HepG2 (cell line): ENCODE data around the gene SYT14. TPM values are rescaled to one million over a fixed set of nuclear protein-coding genes. Genes with fewer than 3 reads are reported as not detected.
"Not testable (repeated sequence)": the region's sequence is repeated elsewhere in the genome, so short reads cannot be mapped to it uniquely, and the experiment has no call there.

ENCODE experiments used
- ATAC-seq: fragments of 200-7000 bp; cut with Tn5 transposase; 3 replicates; pipeline ENCODE4 v1.9.1; 2020; ENCODE audit warnings: mild to moderate bottlenecking, moderate library complexity
- BruUV-seq: library from RNA; stranded (reverse); fragments of 400-500 nt; replicated peaks from 2 replicates; lab custom pipeline; 2021; lab: Mats Ljungman, UMichigan
- CTCF ChIA-PET: fragments of 300-600 bp; formaldehyde crosslinking; extraction: SDS; loops from one replicate; lab custom pipeline; 2021; ENCODE audit warnings: low total read pairs, inconsistent platforms, low intra/inter-chr PET ratio; lab: Yijun Ruan, JAX
- POLR2A ChIA-PET: fragments of 350-600 bp; sonication (Branson Sonifier 250); formaldehyde crosslinking; loops from one replicate; lab custom pipeline; 2020; ENCODE audit warnings: antibody characterized with exemption, inconsistent platforms; lab: Yijun Ruan, JAX
- DNase-seq: peaks from one replicate; pipeline ENCODE4 v3.0.0-alpha.2; 2015; ENCODE audit warnings: low spot score
- FAIRE-seq: peaks from 3 replicates; lab custom pipeline; 2011; peaks lifted over from hg19 to GRCh38; lab: Jason Lieb, UNC
- H2AFZ ChIP-seq: one replicate; pipeline ENCODE4 v1.6.1; 2011; ENCODE audit warnings: low read length, inconsistent platforms
- H3K27ac ChIP-seq: fragments of 300-600 bp; 3 replicates; pipeline ENCODE4 v1.8.0; 2011; ENCODE audit warnings: mixed run types, mild to moderate bottlenecking, mixed read lengths, low read length, inconsistent platforms; ENCODE audit not compliant: insufficient read depth; ENCODE audit errors: extremely low read length
- H3K27me3 ChIP-seq, 2 experiments: fragments of 200-600 bp in 1 of 2; 2 replicates in 1 of 2; 3 replicates in 1 of 2; pipeline versions ENCODE4 v1.6.0 to v1.8.0; 2011; ENCODE audit warnings: low read length in 2 of 2, mild to moderate bottlenecking in 2 of 2, moderate library complexity in 2 of 2, inconsistent platforms in 1 of 2; ENCODE audit not compliant: insufficient read depth in 2 of 2, control insufficient read depth in 1 of 2
- H3K36me3 ChIP-seq, 2 experiments: fragments of 200-600 bp in 1 of 2; replicated peaks in 1 of 2; 2 replicates in 1 of 2; 3 replicates in 1 of 2; pipeline versions ENCODE4 v1.5.1 to v1.8.0; 2011; ENCODE audit warnings: low read length in 2 of 2, inconsistent platforms in 1 of 2; ENCODE audit not compliant: insufficient read depth in 2 of 2, control insufficient read depth in 1 of 2
- H3K4me1 ChIP-seq: 2 replicates; pipeline ENCODE4 v1.5.1; 2012; ENCODE audit warnings: low read length, inconsistent platforms; ENCODE audit not compliant: insufficient read depth
- H3K4me2 ChIP-seq: 2 replicates; pipeline ENCODE4 v1.6.0; 2011; ENCODE audit warnings: low read depth, low read length, inconsistent platforms
- H3K4me3 ChIP-seq, 3 experiments: fragments of 200-600 bp in 1 of 3; sonication (generic), shearing (Covaris generic) in 1 of 3; replicated peaks in 1 of 3; 2 replicates each; pipeline ENCODE4 v1.5.1; 2011 to 2016; ENCODE audit warnings: low read length in 3 of 3, inconsistent platforms in 2 of 3, low read depth in 2 of 3, mild to moderate bottlenecking in 2 of 3, control low read depth in 1 of 3, mixed read lengths in 1 of 3; ENCODE audit not compliant: insufficient read depth in 1 of 3
- H3K79me2 ChIP-seq: one replicate; pipeline ENCODE4 v1.6.1; 2011; ENCODE audit warnings: low read length, inconsistent platforms; ENCODE audit not compliant: insufficient read depth
- H3K9ac ChIP-seq: 2 replicates; pipeline ENCODE4 v1.6.0; 2011; ENCODE audit warnings: mild to moderate bottlenecking, low read depth, low read length, inconsistent platforms; ENCODE audit not compliant: insufficient read depth
- H3K9me3 ChIP-seq: 2 replicates; pipeline ENCODE4 v1.5.1; 2012; ENCODE audit warnings: mild to moderate bottlenecking, low read length
- H4K20me1 ChIP-seq: 2 replicates; pipeline ENCODE4 v1.6.0; 2011; ENCODE audit warnings: inconsistent platforms, mild to moderate bottlenecking, low read length, moderate library complexity; ENCODE audit not compliant: insufficient read depth
- CREM ChIP-seq, 2 experiments: sonication (generic) in 1 of 2; formaldehyde crosslinking in 1 of 2; IDR thresholded peaks; 2 replicates each; pipeline versions ENCODE4 v1.4.0 to v1.6.1; 2016 to 2020; ENCODE audit warnings: antibody characterized with exemption in 1 of 2, mild to moderate bottlenecking in 1 of 2, missing genetic modification reagents in 1 of 2
- RFX5 ChIP-seq: IDR thresholded peaks from 2 replicates; pipeline ENCODE4 v1.6.1; 2011; ENCODE audit warnings: low read depth, low read length, improper control_type of control experiment
- TGIF2 ChIP-seq: IDR thresholded peaks from 2 replicates; pipeline ENCODE4 v1.6.1; 2016; ENCODE audit warnings: control low read depth, missing compliant biosample characterization
- TOPORS ChIP-seq: sonication (generic); formaldehyde crosslinking; IDR thresholded peaks from 2 replicates; pipeline ENCODE4 v1.8.0; 2023; ENCODE audit warnings: mild to moderate bottlenecking, missing genetic modification reagents
- ZNF781 ChIP-seq: sonication (generic); formaldehyde crosslinking; IDR thresholded peaks from 2 replicates; pipeline ENCODE4 v1.5.1; 2020; ENCODE audit warnings: borderline replicate concordance, mild to moderate bottlenecking, missing genetic modification reagents; ENCODE audit errors: not compliant biosample characterization
- ZSCAN22 ChIP-seq: sonication (generic); formaldehyde crosslinking; IDR thresholded peaks from 2 replicates; pipeline ENCODE4 v1.4.0; 2020; ENCODE audit warnings: mild to moderate bottlenecking, missing genetic modification reagents
- WGBS: methylation state at CpG from one replicate; pipeline ENCODE4 v1.1.6; 2017; ENCODE audit warnings: low lambda C conversion rate; 5-methylcytosine and 5-hydroxymethylcytosine counted together
- in situ Hi-C: cut with HindIII; loops from 2 replicates; pipeline ENCODE4 v1.10.0; 2017; ENCODE audit warnings: low pct_unique_long_range_greater_than_20kb; ENCODE audit not compliant: extremely low pct_ligation_motif_present
- intact Hi-C: fragments of 100-400 bp; cut with micrococcal nuclease; formaldehyde crosslinking; loops from one replicate; pipeline ENCODE4 v1.10.0; 2022; ENCODE audit not compliant: unreplicated experiment
- polyA plus RNA-seq, 8 experiments: library from polyadenylated mRNA; depleted of rRNA in 3 of 8; stranded (reverse) in 7 of 8; unstranded in 1 of 8; fragments of >200 nt; fragmentation: Illumina TruSeq in 4 of 8; extraction: Trizol in 4 of 8; gene quantifications; 2 replicates each; pipeline versions ENCODE4 v1.2.1 to v1.2.3, GENCODE V29; 2011 to 2016; ENCODE audit warnings: low read depth in 4 of 8, missing spikeins in 1 of 8, mixed read lengths in 1 of 8; ENCODE audit not compliant: insufficient read depth in 1 of 8
- total RNA-seq, 5 experiments: library from RNA; depleted of rRNA; stranded (reverse); fragments of >200 nt; fragmentation: Illumina TruSeq; extraction: Trizol; gene quantifications; 2 replicates each; pipeline ENCODE4 v1.2.3, GENCODE V29; 2016; ENCODE audit warnings: low read depth in 1 of 5
- TF ChIP-seq, protein P1 (sequence below): sonication (generic); formaldehyde crosslinking; IDR thresholded peaks from 2 replicates; pipeline ENCODE4 v1.9.0; 2021; ENCODE audit warnings: mild to moderate bottlenecking, missing genetic modification reagents
- TF ChIP-seq, protein P2 (sequence below): sonication (generic); formaldehyde crosslinking; IDR thresholded peaks from 2 replicates; pipeline ENCODE4 v1.4.0; 2020; ENCODE audit warnings: missing genetic modification reagents, borderline replicate concordance

The SYT14 gene
- total and polyA plus RNA-seq, 2 of the 13 experiments (the other 11 are each of a cell fraction or from before 2014, with no cell fraction given) = not detected

DNA sequence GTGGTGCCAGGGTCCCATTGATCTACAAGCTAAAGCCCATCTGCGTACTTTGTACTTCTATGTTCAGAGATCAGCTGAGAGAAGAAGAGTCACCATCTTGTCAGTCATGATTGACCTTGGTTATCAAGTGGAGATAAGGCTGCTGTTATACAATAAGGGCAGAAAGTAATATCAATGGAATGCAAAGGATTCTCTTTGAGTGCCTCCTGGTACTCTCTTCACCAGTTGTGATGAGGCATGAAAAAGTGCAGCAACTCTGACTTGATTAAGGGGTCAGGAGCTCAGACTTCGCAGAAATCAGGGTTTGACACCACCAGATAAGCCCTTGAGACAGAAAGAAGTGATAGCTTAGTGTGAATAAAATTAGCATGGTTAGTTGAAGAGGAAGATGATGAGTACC lies 25.7 kb upstream of the SYT14 start:
- WGBS = 6% methylated on average over 2 of the region's 2 CpGs
- no TSS peak for BruUV-seq
- CTCF ChIA-PET = no interaction called here
- in situ Hi-C loops = no loop called here
- no peaks in the 10 kb centered on the region for H3K36me3 ChIP-seq
- H3K4me3 ChIP-seq = no peak overlapping the region
- POLR2A ChIA-PET = no interaction called here
- no peaks in the 10 kb centered on the region for H3K9me3 ChIP-seq
- no peaks in the 10 kb centered on the region for H3K79me2 ChIP-seq
- H3K4me1 ChIP-seq = no peaks in the 10 kb centered on the region
- H3K9ac ChIP-seq = no peak overlapping the region
- H4K20me1 ChIP-seq = no peaks in the 10 kb centered on the region
- DNase-seq (no peak), ATAC-seq (no peak), FAIRE-seq (no peak)
- H3K27ac ChIP-seq = no peak overlapping the region
- H3K27me3 ChIP-seq = no peaks in the 10 kb centered on the region
- H2AFZ ChIP-seq = no peak overlapping the region
- intact Hi-C loops = no loop called here
- TF ChIP-seq ZNF781 (CRISPR knock-in tag) (no peak), ZSCAN22 (CRISPR knock-in tag) (no peak), TGIF2 (CRISPR knock-in tag) (no peak), RFX5 (no peak), TOPORS (CRISPR knock-in tag) (no peak), CREM (IDR thresholded peaks at IDR 0.05) (no peak), CREM (CRISPR knock-in tag; IDR thresholded peaks at IDR 0.05) (no peak)
- TF ChIP-seq, protein P1, sequence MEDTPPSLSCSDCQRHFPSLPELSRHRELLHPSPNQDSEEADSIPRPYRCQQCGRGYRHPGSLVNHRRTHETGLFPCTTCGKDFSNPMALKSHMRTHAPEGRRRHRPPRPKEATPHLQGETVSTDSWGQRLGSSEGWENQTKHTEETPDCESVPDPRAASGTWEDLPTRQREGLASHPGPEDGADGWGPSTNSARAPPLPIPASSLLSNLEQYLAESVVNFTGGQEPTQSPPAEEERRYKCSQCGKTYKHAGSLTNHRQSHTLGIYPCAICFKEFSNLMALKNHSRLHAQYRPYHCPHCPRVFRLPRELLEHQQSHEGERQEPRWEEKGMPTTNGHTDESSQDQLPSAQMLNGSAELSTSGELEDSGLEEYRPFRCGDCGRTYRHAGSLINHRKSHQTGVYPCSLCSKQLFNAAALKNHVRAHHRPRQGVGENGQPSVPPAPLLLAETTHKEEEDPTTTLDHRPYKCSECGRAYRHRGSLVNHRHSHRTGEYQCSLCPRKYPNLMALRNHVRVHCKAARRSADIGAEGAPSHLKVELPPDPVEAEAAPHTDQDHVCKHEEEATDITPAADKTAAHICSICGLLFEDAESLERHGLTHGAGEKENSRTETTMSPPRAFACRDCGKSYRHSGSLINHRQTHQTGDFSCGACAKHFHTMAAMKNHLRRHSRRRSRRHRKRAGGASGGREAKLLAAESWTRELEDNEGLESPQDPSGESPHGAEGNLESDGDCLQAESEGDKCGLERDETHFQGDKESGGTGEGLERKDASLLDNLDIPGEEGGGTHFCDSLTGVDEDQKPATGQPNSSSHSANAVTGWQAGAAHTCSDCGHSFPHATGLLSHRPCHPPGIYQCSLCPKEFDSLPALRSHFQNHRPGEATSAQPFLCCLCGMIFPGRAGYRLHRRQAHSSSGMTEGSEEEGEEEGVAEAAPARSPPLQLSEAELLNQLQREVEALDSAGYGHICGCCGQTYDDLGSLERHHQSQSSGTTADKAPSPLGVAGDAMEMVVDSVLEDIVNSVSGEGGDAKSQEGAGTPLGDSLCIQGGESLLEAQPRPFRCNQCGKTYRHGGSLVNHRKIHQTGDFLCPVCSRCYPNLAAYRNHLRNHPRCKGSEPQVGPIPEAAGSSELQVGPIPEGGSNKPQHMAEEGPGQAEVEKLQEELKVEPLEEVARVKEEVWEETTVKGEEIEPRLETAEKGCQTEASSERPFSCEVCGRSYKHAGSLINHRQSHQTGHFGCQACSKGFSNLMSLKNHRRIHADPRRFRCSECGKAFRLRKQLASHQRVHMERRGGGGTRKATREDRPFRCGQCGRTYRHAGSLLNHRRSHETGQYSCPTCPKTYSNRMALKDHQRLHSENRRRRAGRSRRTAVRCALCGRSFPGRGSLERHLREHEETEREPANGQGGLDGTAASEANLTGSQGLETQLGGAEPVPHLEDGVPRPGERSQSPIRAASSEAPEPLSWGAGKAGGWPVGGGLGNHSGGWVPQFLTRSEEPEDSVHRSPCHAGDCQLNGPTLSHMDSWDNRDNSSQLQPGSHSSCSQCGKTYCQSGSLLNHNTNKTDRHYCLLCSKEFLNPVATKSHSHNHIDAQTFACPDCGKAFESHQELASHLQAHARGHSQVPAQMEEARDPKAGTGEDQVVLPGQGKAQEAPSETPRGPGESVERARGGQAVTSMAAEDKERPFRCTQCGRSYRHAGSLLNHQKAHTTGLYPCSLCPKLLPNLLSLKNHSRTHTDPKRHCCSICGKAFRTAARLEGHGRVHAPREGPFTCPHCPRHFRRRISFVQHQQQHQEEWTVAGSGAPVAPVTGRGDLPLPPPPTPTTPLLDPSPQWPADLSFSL (CRISPR knock-in tag) = no peak
- TF ChIP-seq, protein P2, sequence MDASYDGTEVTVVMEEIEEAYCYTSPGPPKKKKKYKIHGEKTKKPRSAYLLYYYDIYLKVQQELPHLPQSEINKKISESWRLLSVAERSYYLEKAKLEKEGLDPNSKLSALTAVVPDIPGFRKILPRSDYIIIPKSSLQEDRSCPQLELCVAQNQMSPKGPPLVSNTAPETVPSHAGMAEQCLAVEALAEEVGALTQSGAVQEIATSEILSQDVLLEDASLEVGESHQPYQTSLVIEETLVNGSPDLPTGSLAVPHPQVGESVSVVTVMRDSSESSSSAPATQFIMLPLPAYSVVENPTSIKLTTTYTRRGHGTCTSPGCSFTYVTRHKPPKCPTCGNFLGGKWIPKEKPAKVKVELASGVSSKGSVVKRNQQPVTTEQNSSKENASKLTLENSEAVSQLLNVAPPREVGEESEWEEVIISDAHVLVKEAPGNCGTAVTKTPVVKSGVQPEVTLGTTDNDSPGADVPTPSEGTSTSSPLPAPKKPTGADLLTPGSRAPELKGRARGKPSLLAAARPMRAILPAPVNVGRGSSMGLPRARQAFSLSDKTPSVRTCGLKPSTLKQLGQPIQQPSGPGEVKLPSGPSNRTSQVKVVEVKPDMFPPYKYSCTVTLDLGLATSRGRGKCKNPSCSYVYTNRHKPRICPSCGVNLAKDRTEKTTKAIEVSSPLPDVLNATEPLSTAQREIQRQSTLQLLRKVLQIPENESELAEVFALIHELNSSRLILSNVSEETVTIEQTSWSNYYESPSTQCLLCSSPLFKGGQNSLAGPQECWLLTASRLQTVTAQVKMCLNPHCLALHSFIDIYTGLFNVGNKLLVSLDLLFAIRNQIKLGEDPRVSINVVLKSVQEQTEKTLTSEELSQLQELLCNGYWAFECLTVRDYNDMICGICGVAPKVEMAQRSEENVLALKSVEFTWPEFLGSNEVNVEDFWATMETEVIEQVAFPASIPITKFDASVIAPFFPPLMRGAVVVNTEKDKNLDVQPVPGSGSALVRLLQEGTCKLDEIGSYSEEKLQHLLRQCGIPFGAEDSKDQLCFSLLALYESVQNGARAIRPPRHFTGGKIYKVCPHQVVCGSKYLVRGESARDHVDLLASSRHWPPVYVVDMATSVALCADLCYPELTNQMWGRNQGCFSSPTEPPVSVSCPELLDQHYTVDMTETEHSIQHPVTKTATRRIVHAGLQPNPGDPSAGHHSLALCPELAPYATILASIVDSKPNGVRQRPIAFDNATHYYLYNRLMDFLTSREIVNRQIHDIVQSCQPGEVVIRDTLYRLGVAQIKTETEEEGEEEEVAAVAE (CRISPR knock-in tag) = no peak
- no peak overlapping the region for H3K4me2 ChIP-seq

DNA sequence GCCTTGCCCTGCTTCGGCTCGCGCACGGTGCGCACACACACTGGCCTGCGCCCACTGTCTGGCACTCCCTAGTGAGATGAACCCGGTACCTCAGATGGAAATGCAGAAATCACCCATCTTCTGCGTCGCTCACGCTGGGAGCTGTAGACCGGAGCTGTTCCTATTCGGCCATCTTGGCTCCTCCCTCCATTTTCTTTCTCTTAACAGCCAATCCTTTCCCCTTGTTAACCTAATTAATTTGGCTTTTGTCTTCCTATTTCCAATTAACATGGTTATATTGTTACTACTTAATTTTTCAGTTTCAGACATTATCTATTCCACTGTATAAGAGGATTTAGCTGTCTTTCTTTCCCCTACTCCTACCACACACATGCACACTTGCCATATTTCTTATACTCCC lies 18.4 kb upstream of the SYT14 start:
- not testable (repeated sequence) for FAIRE-seq
- 71% methylated on average over 5 of the region's 12 CpGs for WGBS

More for the DNA sequence above, 18.4 kb upstream of the SYT14 start:
- H3K4me1 ChIP-seq, in situ Hi-C loops, POLR2A ChIA-PET, H4K20me1 ChIP-seq, ATAC-seq, H3K9ac ChIP-seq, H2AFZ ChIP-seq, BruUV-seq, H3K9me3 ChIP-seq, DNase-seq, H3K27me3 ChIP-seq, H3K4me3 ChIP-seq, CTCF ChIA-PET, H3K4me2 ChIP-seq, H3K36me3 ChIP-seq, H3K79me2 ChIP-seq, H3K27ac ChIP-seq, intact Hi-C loops: not testable (repeated sequence)
